Measurements from ENCODE around the gene GUCY1A1.

Gene GUCY1A1, protein sequence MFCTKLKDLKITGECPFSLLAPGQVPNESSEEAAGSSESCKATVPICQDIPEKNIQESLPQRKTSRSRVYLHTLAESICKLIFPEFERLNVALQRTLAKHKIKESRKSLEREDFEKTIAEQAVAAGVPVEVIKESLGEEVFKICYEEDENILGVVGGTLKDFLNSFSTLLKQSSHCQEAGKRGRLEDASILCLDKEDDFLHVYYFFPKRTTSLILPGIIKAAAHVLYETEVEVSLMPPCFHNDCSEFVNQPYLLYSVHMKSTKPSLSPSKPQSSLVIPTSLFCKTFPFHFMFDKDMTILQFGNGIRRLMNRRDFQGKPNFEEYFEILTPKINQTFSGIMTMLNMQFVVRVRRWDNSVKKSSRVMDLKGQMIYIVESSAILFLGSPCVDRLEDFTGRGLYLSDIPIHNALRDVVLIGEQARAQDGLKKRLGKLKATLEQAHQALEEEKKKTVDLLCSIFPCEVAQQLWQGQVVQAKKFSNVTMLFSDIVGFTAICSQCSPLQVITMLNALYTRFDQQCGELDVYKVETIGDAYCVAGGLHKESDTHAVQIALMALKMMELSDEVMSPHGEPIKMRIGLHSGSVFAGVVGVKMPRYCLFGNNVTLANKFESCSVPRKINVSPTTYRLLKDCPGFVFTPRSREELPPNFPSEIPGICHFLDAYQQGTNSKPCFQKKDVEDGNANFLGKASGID

GRCh38 chr4:155666344-155667221 lies at the start of gene GUCY1A1:
Gene GUCY1A1 (plus strand): TSS chr4:155666848. CDS start chr4:155696868, 30,020 bp downstream.
- TF ChIP-seq, protein P1, sequence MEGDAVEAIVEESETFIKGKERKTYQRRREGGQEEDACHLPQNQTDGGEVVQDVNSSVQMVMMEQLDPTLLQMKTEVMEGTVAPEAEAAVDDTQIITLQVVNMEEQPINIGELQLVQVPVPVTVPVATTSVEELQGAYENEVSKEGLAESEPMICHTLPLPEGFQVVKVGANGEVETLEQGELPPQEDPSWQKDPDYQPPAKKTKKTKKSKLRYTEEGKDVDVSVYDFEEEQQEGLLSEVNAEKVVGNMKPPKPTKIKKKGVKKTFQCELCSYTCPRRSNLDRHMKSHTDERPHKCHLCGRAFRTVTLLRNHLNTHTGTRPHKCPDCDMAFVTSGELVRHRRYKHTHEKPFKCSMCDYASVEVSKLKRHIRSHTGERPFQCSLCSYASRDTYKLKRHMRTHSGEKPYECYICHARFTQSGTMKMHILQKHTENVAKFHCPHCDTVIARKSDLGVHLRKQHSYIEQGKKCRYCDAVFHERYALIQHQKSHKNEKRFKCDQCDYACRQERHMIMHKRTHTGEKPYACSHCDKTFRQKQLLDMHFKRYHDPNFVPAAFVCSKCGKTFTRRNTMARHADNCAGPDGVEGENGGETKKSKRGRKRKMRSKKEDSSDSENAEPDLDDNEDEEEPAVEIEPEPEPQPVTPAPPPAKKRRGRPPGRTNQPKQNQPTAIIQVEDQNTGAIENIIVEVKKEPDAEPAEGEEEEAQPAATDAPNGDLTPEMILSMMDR (IDR thresholded peaks at IDR 0.05; ENCODE audit: low read depth, low read length), result no peak
- no peak within 1 kb of the TSS for H3K4me3 ChIP-seq (ENCODE audit: low read depth, low read length)

DNA sequence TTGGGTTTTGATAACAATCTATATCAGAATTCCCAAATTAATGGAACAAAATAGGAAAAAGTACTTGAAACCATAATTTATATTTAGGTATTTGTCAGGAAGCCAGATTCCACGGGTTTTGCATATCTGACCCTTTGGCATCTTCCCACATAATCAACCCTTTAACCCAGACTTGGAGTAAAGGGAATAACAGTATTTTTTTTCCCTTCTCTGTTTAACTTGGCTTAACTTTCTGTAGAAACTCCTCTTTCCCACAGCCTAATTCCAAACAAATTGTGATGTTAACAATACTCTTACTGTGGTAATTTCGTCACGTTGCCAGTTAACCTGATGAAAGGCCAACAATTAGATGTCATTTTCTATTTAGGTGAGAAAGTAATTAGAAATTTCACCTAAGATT lies 49.4 kb upstream of the GUCY1A1 start:
- TF ChIP-seq, protein P1 (IDR thresholded peaks at IDR 0.05; ENCODE audit: low read depth, low read length), result no peak
- H3K4me3 ChIP-seq (ENCODE audit: low read depth, low read length), result no peak overlapping the region

GRCh38 chr4:155618183-155618838 lies 48.3 kb upstream of the GUCY1A1 start:
- TF ChIP-seq, protein P1 (IDR thresholded peaks at IDR 0.05; ENCODE audit: low read depth, low read length), result no peak
- H3K4me3 ChIP-seq (ENCODE audit: low read depth, low read length), result no peak overlapping the region

DNA sequence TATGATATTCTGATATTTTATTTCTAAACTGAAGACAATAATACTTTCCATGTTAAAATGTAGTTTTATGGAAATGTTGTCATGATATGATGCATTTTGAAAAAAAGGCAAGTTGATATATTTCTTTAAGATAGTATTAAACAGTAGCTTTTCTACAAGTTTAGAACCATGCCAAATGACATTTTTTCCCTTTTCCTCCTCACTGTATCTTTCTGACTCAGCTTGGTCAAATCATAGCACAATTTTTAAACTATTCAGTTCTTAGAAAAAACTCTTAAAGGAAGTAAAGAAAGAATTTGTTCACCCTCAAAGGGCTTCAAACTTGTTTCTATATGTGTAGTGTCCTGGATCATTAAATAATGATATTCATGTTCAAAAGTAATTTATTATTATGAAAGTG lies 46.0 kb upstream of the GUCY1A1 start:
- no peak overlapping the region for H3K4me3 ChIP-seq (ENCODE audit: low read depth, low read length)
- TF ChIP-seq, protein P1 (IDR thresholded peaks at IDR 0.05; ENCODE audit: low read depth, low read length), result no peak

DNA sequence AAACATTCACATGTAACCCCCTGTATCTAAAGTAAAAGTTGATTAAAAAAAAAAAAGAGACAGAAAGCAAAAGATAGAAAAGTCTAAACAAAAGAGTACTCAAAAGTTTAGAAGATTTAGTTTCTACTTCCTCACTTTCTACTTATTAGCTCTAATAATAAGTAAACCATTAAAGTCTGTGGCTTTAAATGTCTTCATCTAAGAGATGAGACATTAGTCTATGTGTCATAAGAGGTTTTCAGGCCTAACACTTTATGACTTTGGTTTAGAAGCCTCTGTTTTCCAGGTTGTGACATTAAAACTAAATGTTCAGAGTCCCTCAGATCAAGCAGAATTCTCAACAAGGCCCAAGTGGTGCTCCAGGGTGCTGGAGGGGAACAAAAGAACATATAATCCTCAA lies 42.2 kb upstream of the GUCY1A1 start:
- TF ChIP-seq, protein P1 (IDR thresholded peaks at IDR 0.05; ENCODE audit: low read depth, low read length), result no peak
- H3K4me3 ChIP-seq (ENCODE audit: low read depth, low read length), result no peak overlapping the region

DNA sequence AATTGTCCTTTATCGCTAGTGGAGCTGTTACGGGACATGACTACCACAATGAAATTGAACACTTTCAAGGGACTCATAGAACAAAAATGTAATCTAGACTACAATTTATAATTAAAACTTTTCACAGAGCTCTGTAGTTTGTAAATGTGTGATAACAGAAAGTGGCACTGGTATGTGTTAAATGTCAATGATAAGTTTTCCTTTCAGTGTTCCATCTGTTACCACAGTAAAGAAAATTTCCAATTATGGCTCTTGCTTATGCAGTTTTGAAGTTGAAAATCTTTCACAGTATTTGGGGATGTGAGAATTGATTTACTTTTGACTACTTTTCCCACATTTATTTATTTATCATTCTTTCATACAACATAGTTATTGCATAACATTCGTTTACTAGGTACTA lies 40.1 kb upstream of the GUCY1A1 start:
- TF ChIP-seq, protein P1 (IDR thresholded peaks at IDR 0.05; ENCODE audit: low read depth, low read length), result no peak
- no peak overlapping the region for H3K4me3 ChIP-seq (ENCODE audit: low read depth, low read length)

All from WI38 (cell line).